Measurements from ENCODE around the gene KIF3A. TPM values are rescaled to one million over a fixed set of nuclear protein-coding genes. Genes with fewer than 3 reads are reported as not detected.

The KIF3A gene
- total RNA-seq, 1 donor from 2014 or later = 10.5 TPM

GRCh38 chr5:132774406-132774805 is 37.1 kb upstream of the KIF3A start:
- no peaks in the 10 kb centered on the region for H3K9me3 ChIP-seq
- H3K4me1 ChIP-seq = peaks cover 46% of the 10 kb centered on the region
- no peaks in the 10 kb centered on the region for H3K27me3 ChIP-seq
- no peak for TF ChIP-seq CTCF (IDR thresholded peaks at IDR 0.05)
- intact Hi-C loops (cut with DNase I) = no loop called here
- H3K4me3 ChIP-seq = no peak overlapping the region
- H3K27ac ChIP-seq = no peak overlapping the region
- no peak for DNase-seq
- H3K36me3 ChIP-seq = no peaks in the 10 kb centered on the region
- ATAC-seq = no peak

- no peak for DNase-seq
- Histone ChIP-seq H3K9me3 (no peaks in the 10 kb centered on the region), H3K4me1 (peaks cover 48% of the 10 kb centered on the region), H3K36me3 (no peaks in the 10 kb centered on the region), H3K27me3 (no peaks in the 10 kb centered on the region), H3K4me3 (no peak overlapping the region), H3K27ac (no peak overlapping the region)
- ATAC-seq = no peak
- intact Hi-C loops (cut with DNase I) = no loop called here
- TF ChIP-seq CTCF (IDR thresholded peaks at IDR 0.05) = no peak
These were observed 36.4 kb upstream of the KIF3A start for GRCh38 chr5:132773601-132774355.

- DNase-seq (no peak), ATAC-seq (no peak)
- Histone ChIP-seq H3K4me1 (peaks cover 49% of the 10 kb centered on the region), H3K9me3 (no peaks in the 10 kb centered on the region), H3K36me3 (no peaks in the 10 kb centered on the region), H3K4me3 (no peak overlapping the region), H3K27ac (peak overlapping the region; percentile 51), H3K27me3 (no peaks in the 10 kb centered on the region)
- TF ChIP-seq CTCF (IDR thresholded peaks at IDR 0.05) = no peak
- intact Hi-C loops (cut with DNase I) = no loop called here
These were observed 35.8 kb upstream of the KIF3A start for GRCh38 chr5:132773114-132773513.

GRCh38 chr5:132772291-132773070 is 35.1 kb upstream of the KIF3A start:
- TF ChIP-seq CTCF (IDR thresholded peaks at IDR 0.05) = no peak
- intact Hi-C loops (cut with DNase I) = no loop called here
- Histone ChIP-seq H3K9me3 (no peaks in the 10 kb centered on the region), H3K36me3 (no peaks in the 10 kb centered on the region), H3K4me1 (peaks cover 47% of the 10 kb centered on the region), H3K27ac (peak overlapping the region; percentile 51), H3K4me3 (no peak overlapping the region), H3K27me3 (no peaks in the 10 kb centered on the region)
- no peak for ATAC-seq
- DNase-seq = no peak

GRCh38 chr5:132771503-132771998 is 34.2 kb upstream of the KIF3A start:
- Histone ChIP-seq H3K4me1 (peaks cover 54% of the 10 kb centered on the region), H3K9me3 (no peaks in the 10 kb centered on the region), H3K36me3 (no peaks in the 10 kb centered on the region), H3K4me3 (no peak overlapping the region), H3K27me3 (no peaks in the 10 kb centered on the region), H3K27ac (peak overlapping the region; percentile 51)
- ATAC-seq = peak; percentile 21
- TF ChIP-seq CTCF (IDR thresholded peaks at IDR 0.05) = no peak
- no peak for DNase-seq
- intact Hi-C loops (cut with DNase I) = no loop called here

Data from upper lobe of right lung (tissue), 1 donor.